GM23338 (cell line): Measurements from ENCODE around the gene CEND1. TPM values are rescaled to one million over a fixed set of nuclear protein-coding genes. Genes with fewer than 3 reads are reported as not detected.

Experiments used
- POLR2AphosphoS5 ChIP-seq: IDR thresholded peaks from 2 replicates; pipeline ENCODE4 v1.6.1; 2016; ENCODE audit warnings: antibody characterized with exemption, low read depth
- STAT1 ChIP-seq: IDR thresholded peaks from one replicate; pipeline ENCODE4 v1.6.1; 2016; ENCODE audit warnings: antibody characterized with exemption; ENCODE audit not compliant: unreplicated experiment
- polyA plus RNA-seq: library from polyadenylated mRNA; unstranded; fragments of >200 nt; fragmentation: Nextera tagmentation; extraction: Ambion mirVana; gene quantifications from 2 replicates; pipeline ENCODE4 v1.2.1, GENCODE V29; 2016
- total RNA-seq: library from RNA; depleted of rRNA; stranded (reverse); fragments of >200 nt; shearing (Covaris generic); gene quantifications from 2 replicates; pipeline ENCODE4 v1.2.3, GENCODE V29; 2014
- TF ChIP-seq, protein P1 (sequence below): fragments of 250-450 bp; sonication (Bioruptor Pico); IDR thresholded peaks from 2 replicates; pipeline ENCODE4 v1.5.0; 2020; ENCODE audit warnings: mild to moderate bottlenecking, moderate library complexity
- TF ChIP-seq, protein P2 (sequence below), 2 experiments: fragments of 200-600 bp in 1 of 2; sonication (generic) in 1 of 2; conservative IDR thresholded peaks; 2 replicates each; pipeline versions ENCODE4 v1.5.1 to v1.6.1; 2016 to 2017; ENCODE audit warnings: antibody characterized with exemption in 2 of 2, low read depth in 2 of 2, mild to moderate bottlenecking in 2 of 2, moderate library complexity in 1 of 2
- TF ChIP-seq, protein P3 (sequence below): IDR thresholded peaks from 2 replicates; pipeline ENCODE4 v1.6.1; 2016; ENCODE audit warnings: antibody characterized with exemption

CEND1 gene
- total and polyA plus RNA-seq, 2 experiments from 2014 or later = 4.8 to 5.5 TPM

DNA sequence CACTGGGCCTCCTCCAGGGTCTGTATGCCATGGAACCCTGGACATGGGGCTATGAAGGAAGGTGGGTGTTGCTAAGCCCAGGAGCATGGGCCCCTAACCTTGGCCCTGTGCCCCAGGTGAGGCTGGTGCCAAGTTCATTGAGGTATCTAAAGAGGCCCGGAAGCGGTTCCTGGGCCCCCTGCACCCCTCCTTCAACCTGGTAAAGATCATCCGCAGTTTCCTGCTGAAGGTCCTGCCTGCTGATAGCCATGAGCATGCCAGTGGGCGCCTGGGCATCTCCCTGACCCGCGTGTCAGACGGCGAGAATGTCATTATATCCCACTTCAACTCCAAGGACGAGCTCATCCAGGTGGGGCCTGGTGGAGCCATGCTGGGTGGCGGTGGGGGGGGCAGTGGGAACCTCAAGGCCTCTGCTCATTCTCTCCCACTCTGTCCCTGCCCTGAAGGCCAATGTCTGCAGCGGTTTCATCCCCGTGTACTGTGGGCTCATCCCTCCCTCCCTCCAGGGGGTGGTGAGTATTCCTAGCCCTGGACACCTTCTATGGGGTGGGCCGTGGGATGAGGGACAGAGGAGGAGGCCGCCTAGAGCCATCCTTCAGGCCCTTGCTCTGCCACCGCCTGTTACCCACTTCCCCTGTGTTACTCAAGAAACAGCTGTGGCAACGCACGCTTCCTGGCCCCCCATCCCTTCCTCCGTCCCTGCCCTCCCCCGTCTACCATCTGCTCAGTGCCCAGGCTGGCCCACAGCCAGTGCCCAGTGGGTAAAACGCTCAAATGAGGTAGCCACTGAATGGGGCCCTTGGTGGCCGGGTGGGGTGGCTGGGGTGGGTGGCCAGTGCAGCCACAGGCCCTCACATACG is 31.9 kb upstream of the CEND1 start (continued):
- TF ChIP-seq, protein P1, sequence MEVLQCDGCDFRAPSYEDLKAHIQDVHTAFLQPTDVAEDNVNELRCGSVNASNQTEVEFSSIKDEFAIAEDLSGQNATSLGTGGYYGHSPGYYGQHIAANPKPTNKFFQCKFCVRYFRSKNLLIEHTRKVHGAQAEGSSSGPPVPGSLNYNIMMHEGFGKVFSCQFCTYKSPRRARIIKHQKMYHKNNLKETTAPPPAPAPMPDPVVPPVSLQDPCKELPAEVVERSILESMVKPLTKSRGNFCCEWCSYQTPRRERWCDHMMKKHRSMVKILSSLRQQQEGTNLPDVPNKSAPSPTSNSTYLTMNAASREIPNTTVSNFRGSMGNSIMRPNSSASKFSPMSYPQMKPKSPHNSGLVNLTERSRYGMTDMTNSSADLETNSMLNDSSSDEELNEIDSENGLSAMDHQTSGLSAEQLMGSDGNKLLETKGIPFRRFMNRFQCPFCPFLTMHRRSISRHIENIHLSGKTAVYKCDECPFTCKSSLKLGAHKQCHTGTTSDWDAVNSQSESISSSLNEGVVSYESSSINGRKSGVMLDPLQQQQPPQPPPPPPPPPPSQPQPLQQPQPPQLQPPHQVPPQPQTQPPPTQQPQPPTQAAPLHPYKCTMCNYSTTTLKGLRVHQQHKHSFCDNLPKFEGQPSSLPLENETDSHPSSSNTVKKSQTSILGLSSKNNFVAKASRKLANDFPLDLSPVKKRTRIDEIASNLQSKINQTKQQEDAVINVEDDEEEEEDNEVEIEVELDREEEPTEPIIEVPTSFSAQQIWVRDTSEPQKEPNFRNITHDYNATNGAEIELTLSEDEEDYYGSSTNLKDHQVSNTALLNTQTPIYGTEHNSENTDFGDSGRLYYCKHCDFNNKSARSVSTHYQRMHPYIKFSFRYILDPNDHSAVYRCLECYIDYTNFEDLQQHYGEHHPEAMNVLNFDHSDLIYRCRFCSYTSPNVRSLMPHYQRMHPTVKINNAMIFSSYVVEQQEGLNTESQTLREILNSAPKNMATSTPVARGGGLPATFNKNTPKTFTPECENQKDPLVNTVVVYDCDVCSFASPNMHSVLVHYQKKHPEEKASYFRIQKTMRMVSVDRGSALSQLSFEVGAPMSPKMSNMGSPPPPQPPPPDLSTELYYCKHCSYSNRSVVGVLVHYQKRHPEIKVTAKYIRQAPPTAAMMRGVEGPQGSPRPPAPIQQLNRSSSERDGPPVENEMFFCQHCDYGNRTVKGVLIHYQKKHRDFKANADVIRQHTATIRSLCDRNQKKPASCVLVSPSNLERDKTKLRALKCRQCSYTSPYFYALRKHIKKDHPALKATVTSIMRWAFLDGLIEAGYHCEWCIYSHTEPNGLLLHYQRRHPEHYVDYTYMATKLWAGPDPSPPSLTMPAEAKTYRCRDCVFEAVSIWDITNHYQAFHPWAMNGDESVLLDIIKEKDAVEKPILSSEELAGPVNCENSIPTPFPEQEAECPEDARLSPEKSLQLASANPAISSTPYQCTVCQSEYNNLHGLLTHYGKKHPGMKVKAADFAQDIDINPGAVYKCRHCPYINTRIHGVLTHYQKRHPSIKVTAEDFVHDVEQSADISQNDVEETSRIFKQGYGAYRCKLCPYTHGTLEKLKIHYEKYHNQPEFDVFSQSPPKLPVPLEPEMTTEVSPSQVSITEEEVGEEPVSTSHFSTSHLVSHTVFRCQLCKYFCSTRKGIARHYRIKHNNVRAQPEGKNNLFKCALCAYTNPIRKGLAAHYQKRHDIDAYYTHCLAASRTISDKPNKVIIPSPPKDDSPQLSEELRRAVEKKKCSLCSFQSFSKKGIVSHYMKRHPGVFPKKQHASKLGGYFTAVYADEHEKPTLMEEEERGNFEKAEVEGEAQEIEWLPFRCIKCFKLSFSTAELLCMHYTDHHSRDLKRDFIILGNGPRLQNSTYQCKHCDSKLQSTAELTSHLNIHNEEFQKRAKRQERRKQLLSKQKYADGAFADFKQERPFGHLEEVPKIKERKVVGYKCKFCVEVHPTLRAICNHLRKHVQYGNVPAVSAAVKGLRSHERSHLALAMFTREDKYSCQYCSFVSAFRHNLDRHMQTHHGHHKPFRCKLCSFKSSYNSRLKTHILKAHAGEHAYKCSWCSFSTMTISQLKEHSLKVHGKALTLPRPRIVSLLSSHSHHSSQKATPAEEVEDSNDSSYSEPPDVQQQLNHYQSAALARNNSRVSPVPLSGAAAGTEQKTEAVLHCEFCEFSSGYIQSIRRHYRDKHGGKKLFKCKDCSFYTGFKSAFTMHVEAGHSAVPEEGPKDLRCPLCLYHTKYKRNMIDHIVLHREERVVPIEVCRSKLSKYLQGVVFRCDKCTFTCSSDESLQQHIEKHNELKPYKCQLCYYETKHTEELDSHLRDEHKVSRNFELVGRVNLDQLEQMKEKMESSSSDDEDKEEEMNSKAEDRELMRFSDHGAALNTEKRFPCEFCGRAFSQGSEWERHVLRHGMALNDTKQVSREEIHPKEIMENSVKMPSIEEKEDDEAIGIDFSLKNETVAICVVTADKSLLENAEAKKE (CRISPR knock-in tag) = no peak
- TF ChIP-seq, protein P2, sequence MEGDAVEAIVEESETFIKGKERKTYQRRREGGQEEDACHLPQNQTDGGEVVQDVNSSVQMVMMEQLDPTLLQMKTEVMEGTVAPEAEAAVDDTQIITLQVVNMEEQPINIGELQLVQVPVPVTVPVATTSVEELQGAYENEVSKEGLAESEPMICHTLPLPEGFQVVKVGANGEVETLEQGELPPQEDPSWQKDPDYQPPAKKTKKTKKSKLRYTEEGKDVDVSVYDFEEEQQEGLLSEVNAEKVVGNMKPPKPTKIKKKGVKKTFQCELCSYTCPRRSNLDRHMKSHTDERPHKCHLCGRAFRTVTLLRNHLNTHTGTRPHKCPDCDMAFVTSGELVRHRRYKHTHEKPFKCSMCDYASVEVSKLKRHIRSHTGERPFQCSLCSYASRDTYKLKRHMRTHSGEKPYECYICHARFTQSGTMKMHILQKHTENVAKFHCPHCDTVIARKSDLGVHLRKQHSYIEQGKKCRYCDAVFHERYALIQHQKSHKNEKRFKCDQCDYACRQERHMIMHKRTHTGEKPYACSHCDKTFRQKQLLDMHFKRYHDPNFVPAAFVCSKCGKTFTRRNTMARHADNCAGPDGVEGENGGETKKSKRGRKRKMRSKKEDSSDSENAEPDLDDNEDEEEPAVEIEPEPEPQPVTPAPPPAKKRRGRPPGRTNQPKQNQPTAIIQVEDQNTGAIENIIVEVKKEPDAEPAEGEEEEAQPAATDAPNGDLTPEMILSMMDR (conservative IDR thresholded peaks at IDR 0.05; ENCODE audit: low read depth in 2 of 2) = no peak
- TF ChIP-seq, protein P3, sequence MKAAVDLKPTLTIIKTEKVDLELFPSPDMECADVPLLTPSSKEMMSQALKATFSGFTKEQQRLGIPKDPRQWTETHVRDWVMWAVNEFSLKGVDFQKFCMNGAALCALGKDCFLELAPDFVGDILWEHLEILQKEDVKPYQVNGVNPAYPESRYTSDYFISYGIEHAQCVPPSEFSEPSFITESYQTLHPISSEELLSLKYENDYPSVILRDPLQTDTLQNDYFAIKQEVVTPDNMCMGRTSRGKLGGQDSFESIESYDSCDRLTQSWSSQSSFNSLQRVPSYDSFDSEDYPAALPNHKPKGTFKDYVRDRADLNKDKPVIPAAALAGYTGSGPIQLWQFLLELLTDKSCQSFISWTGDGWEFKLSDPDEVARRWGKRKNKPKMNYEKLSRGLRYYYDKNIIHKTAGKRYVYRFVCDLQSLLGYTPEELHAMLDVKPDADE = no peak
- no peak for TF ChIP-seq POLR2AphosphoS5
- TF ChIP-seq STAT1 = no peak
